ENCODE measurements around the gene PCNX2.

PCNX2 gene

DNA sequence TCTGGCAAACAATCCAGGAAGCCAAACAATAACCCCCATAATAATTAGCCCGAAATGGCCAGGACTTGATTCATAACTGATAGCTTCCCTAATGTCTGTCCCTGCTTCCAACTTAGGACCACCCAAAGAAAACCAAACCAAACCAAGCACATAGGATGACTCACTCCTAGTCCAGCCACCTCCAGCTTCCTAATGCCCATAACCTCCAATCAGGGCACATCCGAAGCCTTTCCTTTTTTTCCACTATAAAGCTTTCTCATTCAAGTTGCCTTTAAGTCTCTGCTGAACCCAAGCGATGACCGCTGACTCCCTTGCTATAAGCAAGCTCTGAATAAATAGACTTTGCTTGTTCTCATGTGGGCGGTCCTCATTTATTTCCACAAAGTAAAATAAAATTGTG, 40.4 kb downstream of the PCNX2 start:
- no peak for DNase-seq (ENCODE audit: extremely low read depth, insufficient read length)
- Histone ChIP-seq H3K4me3 (replicated peaks; ENCODE audit: low read depth, low read length) (no peak overlapping the region), H3K27me3 (replicated peaks; ENCODE audit: control insufficient read depth, insufficient read depth, low read length) (no peaks in the 10 kb centered on the region), H3K36me3 (ENCODE audit: control insufficient read depth, insufficient read depth, low read length) (peaks cover 9% of the 10 kb centered on the region)
- TF ChIP-seq, protein P1, sequence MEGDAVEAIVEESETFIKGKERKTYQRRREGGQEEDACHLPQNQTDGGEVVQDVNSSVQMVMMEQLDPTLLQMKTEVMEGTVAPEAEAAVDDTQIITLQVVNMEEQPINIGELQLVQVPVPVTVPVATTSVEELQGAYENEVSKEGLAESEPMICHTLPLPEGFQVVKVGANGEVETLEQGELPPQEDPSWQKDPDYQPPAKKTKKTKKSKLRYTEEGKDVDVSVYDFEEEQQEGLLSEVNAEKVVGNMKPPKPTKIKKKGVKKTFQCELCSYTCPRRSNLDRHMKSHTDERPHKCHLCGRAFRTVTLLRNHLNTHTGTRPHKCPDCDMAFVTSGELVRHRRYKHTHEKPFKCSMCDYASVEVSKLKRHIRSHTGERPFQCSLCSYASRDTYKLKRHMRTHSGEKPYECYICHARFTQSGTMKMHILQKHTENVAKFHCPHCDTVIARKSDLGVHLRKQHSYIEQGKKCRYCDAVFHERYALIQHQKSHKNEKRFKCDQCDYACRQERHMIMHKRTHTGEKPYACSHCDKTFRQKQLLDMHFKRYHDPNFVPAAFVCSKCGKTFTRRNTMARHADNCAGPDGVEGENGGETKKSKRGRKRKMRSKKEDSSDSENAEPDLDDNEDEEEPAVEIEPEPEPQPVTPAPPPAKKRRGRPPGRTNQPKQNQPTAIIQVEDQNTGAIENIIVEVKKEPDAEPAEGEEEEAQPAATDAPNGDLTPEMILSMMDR (IDR thresholded peaks at IDR 0.05; ENCODE audit: insufficient read depth, low read length, poor library complexity, severe bottlenecking) = no peak

DNA sequence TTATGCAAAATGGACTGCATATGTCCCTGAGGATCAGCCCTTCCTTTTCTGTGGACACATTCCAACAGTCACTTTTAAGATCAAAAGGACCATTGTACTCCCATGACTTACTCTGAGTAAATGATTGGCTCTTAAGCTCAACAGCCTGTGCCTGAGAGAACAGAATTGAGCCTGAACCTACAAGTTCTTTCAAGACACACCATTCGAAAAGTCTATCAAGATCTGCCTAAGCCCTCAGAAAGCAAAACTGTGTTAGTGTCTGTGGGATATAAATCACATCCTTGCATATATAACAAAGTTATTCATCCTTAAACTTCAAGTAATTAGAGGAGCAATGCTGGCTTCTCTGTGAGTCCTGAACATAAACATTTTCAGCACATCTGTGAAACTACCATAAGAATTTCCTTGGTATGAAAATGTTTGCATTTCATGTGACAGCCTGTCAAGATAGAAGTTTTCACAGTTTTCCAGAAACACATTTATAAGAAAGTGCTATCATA, 41.6 kb downstream of the PCNX2 start:
- H3K36me3 ChIP-seq (ENCODE audit: control insufficient read depth, insufficient read depth, low read length) = peaks cover 8% of the 10 kb centered on the region
- TF ChIP-seq, protein P1 (IDR thresholded peaks at IDR 0.05; ENCODE audit: insufficient read depth, low read length, poor library complexity, severe bottlenecking) = no peak
- DNase-seq (ENCODE audit: extremely low read depth, insufficient read length) = no peak
- H3K4me3 ChIP-seq (replicated peaks; ENCODE audit: low read depth, low read length) = no peak overlapping the region
- no peaks in the 10 kb centered on the region for H3K27me3 ChIP-seq (replicated peaks; ENCODE audit: control insufficient read depth, insufficient read depth, low read length)

DNA sequence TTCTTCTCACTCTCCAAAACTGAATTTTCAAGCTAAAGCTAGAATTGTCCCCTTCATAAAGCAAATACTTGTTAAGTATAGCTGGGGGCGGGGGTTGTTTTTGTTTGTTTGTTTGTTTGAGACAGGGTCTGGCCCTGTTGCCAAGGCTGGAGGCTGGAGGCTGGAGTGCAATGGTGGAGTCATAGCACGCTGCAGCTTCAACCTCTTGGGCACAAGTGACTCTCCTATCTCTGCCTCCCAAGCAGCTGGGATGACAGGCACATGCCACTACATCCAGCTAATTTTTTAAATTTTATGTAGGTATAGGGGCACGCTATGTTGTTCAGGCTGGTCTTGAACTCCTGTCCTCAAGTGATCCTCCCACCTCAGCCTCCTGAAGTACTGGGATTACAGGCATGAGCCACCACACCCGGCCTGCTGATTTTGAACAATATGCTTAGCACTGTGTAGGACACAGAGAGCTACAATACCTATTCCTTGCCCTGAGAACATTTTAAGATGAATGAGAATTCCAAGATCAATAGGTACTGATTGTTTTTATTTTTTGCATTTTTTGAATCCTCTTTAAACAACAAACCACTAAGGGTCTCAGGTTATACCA, 42.2 kb downstream of the PCNX2 start:
- H3K36me3 ChIP-seq (ENCODE audit: control insufficient read depth, insufficient read depth, low read length) = peaks cover 4% of the 10 kb centered on the region
- TF ChIP-seq, protein P1 (IDR thresholded peaks at IDR 0.05; ENCODE audit: insufficient read depth, low read length, poor library complexity, severe bottlenecking) = no peak
- no peak overlapping the region for H3K4me3 ChIP-seq (replicated peaks; ENCODE audit: low read depth, low read length)
- H3K27me3 ChIP-seq (replicated peaks; ENCODE audit: control insufficient read depth, insufficient read depth, low read length) = no peaks in the 10 kb centered on the region
- no peak for DNase-seq (ENCODE audit: extremely low read depth, insufficient read length)

DNA sequence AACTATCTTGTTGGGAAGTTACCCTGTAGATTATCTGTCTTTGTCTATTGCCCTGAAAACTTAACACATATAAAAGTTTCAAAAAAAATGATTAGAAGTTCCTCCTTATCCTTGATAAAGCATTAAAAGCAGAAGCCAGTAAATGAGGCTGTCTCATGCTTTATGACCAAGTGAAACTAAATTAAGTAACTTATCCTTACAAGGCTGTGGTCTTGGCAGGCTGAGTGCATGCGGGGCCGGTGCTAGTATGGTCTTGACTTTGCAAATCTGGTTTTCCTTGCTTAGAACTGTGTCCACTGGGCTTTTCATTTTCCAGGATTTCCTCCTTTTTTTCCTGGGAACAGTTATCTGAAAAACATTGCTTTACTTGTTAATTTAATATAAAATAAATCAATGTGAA, 43.1 kb downstream of the PCNX2 start:
- DNase-seq (ENCODE audit: extremely low read depth, insufficient read length) = no peak
- TF ChIP-seq, protein P1 (IDR thresholded peaks at IDR 0.05; ENCODE audit: insufficient read depth, low read length, poor library complexity, severe bottlenecking) = no peak
- Histone ChIP-seq H3K4me3 (replicated peaks; ENCODE audit: low read depth, low read length) (no peak overlapping the region), H3K36me3 (ENCODE audit: control insufficient read depth, insufficient read depth, low read length) (no peaks in the 10 kb centered on the region; the same call in 1 of the 2 replicates), H3K27me3 (replicated peaks; ENCODE audit: control insufficient read depth, insufficient read depth, low read length) (no peaks in the 10 kb centered on the region)

DNA sequence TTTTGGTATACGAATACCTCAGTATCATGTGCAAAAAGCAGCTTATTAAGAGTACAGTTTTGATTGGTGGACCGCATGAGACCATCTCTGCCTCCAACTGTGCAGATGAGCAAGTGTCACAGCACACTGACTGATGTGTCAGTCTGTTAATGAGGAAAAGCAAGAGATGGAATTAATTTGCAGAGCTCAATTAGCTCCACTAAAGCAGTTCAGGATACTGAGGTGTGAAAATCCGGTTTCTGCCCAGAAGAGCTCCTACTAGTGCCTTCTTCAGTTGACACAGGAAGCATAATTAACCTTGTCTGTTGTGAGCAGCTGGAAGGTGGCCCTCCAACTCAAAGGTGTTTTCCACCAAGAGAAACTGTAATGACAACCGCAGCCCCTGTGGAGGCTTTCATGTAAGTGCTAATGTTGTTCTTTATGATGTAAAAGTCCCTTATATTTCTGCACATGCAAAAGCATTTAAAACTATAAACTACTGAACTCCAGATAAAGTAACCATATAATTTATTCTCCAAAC, 44.3 kb downstream of the PCNX2 start:
- Histone ChIP-seq H3K27me3 (replicated peaks; ENCODE audit: control insufficient read depth, insufficient read depth, low read length) (no peaks in the 10 kb centered on the region), H3K36me3 (ENCODE audit: control insufficient read depth, insufficient read depth, low read length) (no peaks in the 10 kb centered on the region; the same call in 1 of the 2 replicates), H3K4me3 (replicated peaks; ENCODE audit: low read depth, low read length) (no peak overlapping the region)
- TF ChIP-seq, protein P1 (IDR thresholded peaks at IDR 0.05; ENCODE audit: insufficient read depth, low read length, poor library complexity, severe bottlenecking) = no peak
- no peak for DNase-seq (ENCODE audit: extremely low read depth, insufficient read length)

All from GM06990 (cell line).